ENCODE measurements around the gene SLCO2A1. TPM values are rescaled to one million over a fixed set of nuclear protein-coding genes. Genes with fewer than 3 reads are reported as not detected.

SLCO2A1 gene
- total and polyA plus RNA-seq, 8 donors = 1.9 to 121 (median 8.8) TPM

GRCh38 chr3:133938770-133939462 lies 90.8 kb downstream of the SLCO2A1 start:
- Histone ChIP-seq H3K9me3 (no peaks in the 10 kb centered on the region), H3K36me3 (no peaks in the 10 kb centered on the region), H3K27me3 (no peaks in the 10 kb centered on the region), H3K27ac (no peak overlapping the region), H3K4me1 (peaks cover 7 to 28% (median 13%) of the 10 kb centered on the region in 4 donors), H3K4me3 (no peak overlapping the region)
- TF ChIP-seq EP300 (IDR thresholded peaks at IDR 0.05) = no peak
- TF ChIP-seq CTCF (IDR thresholded peaks at IDR 0.05) = no peak
- TF ChIP-seq POLR2A (IDR thresholded peaks at IDR 0.05) = no peak
- no peak for TF ChIP-seq POLR2AphosphoS5 (IDR thresholded peaks at IDR 0.05)
- 75 to 89% (median 84%) methylated on average over 1 to 2 of the region's 2 CpGs for WGBS, 5 donors
- intact Hi-C loops (cut with DNase I; ENCODE audit: low total_unique reads) = no loop called here
- DNase-seq = peak in 1 of 2 donors; percentile 11

- 77 to 89% (median 84%) methylated on average over 10 of the region's 10 CpGs for WGBS, 5 donors
These were observed 91.7 kb downstream of the SLCO2A1 start for GRCh38 chr3:133937756-133938601.

GRCh38 chr3:133937061-133937686 lies 92.6 kb downstream of the SLCO2A1 start:
- Histone ChIP-seq H3K4me1 (peaks cover 0 to 11% (median 0%) of the 10 kb centered on the region in 4 donors), H3K9me3 (no peaks in the 10 kb centered on the region), H3K36me3 (no peaks in the 10 kb centered on the region), H3K4me3 (no peak overlapping the region), H3K27ac (no peak overlapping the region), H3K27me3 (no peaks in the 10 kb centered on the region)
- peak in 1 of 2 donors; percentile 8 for DNase-seq
- TF ChIP-seq CTCF (IDR thresholded peaks at IDR 0.05) = no peak
- TF ChIP-seq EP300 (IDR thresholded peaks at IDR 0.05) = no peak
- no peak for TF ChIP-seq POLR2AphosphoS5 (IDR thresholded peaks at IDR 0.05)
- TF ChIP-seq POLR2A (IDR thresholded peaks at IDR 0.05) = no peak
- intact Hi-C loops (cut with DNase I; ENCODE audit: low total_unique reads) = no loop called here
- 84 to 92% (median 88%) methylated on average over 8 of the region's 8 CpGs for WGBS, 5 donors

More at GRCh38 chr3:133937756-133938601, 91.7 kb downstream of the SLCO2A1 start:
- peaks cover 0 to 19% (median 4%) of the 10 kb centered on the region in 4 donors for H3K4me1 ChIP-seq
- TF ChIP-seq POLR2AphosphoS5 (IDR thresholded peaks at IDR 0.05) (no peak), EP300 (IDR thresholded peaks at IDR 0.05) (no peak), POLR2A (IDR thresholded peaks at IDR 0.05) (no peak), CTCF (IDR thresholded peaks at IDR 0.05) (no peak)
- H3K9me3 ChIP-seq = no peaks in the 10 kb centered on the region
- H3K27me3 ChIP-seq = no peaks in the 10 kb centered on the region
- no peak overlapping the region for H3K27ac ChIP-seq
- H3K4me3 ChIP-seq = no peak overlapping the region
- intact Hi-C loops (cut with DNase I; ENCODE audit: low total_unique reads) = no loop called here
- peak in 1 of 2 donors; percentile 18 for DNase-seq
- H3K36me3 ChIP-seq = no peaks in the 10 kb centered on the region
